ENCODE measurements around the gene NAPA. TPM values are rescaled to one million over a fixed set of nuclear protein-coding genes. Genes with fewer than 3 reads are reported as not detected.
"Not testable (repeated sequence)": the region's sequence is repeated elsewhere in the genome, so short reads cannot be mapped to it uniquely, and the experiment has no call there.

NAPA gene
- total RNA-seq, 1 donor from 2014 or later, result 112 TPM

DNA sequence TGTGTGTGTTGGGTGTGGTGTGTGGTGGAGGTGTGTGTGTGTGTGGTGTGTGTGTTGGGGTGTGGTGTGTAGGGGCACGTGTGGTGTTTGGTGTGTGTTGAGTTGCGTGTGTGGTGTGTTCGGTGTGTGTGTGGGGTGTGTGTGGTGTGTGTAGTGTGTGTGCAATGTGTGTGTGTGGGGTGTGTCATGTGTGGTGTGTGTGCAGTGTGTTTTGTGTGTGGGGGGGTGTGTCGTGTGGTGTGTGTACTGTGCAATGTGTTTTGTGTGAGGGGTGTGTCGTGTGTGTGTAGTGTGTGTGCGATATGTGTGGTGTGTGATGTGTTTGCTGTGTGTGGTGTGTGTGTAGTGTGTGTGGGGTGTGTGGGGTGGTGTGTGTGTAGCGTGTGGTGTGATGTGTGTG is 24.8 kb downstream of the NAPA start:
- no peak for DNase-seq (ENCODE audit: low spot score)
- intact Hi-C loops (cut with DNase I), result no loop called here

DNA sequence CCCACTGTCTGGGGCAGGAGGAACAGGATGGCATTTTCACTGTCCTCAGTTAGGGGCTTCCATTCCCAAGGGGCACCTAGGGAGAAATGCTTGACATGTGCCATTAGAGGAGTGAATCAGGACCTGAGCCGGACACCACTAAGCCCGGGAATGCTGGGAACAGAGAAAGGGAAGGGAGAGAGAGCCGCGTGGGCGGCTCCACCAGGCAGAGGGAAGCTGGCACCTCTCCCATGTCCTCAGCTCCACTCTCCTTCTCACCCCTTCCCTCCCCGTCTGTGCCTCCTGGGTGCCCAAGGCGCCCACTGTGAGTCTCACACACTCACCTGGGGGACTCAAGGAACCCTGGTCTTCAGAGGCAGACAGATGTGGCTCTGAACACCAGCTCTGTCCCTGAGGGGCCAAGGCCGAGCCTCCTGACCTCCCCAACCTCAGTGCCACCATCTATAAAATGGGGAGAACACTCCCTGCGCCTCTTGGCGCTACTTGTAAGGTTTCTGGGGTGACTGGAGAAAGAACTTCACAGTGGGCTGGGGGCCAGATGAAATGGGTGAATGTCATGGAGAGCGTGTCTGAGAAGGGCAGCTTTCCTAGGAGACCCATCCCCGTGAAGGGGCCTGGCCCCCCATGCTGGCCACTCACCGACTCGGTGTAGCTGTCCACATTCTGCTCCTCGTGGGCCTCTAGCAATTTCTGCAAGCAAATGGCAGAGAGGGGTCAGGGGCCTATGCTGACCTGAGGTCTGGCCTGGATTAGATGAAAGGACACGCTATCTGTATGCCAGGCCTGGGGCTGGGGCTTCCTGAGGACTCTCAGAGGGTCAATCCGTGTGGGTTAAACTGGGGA is 25.6 kb downstream of the NAPA start:
- intact Hi-C loops (cut with DNase I), result no loop called here
- DNase-seq (ENCODE audit: low spot score), result no peak

DNA sequence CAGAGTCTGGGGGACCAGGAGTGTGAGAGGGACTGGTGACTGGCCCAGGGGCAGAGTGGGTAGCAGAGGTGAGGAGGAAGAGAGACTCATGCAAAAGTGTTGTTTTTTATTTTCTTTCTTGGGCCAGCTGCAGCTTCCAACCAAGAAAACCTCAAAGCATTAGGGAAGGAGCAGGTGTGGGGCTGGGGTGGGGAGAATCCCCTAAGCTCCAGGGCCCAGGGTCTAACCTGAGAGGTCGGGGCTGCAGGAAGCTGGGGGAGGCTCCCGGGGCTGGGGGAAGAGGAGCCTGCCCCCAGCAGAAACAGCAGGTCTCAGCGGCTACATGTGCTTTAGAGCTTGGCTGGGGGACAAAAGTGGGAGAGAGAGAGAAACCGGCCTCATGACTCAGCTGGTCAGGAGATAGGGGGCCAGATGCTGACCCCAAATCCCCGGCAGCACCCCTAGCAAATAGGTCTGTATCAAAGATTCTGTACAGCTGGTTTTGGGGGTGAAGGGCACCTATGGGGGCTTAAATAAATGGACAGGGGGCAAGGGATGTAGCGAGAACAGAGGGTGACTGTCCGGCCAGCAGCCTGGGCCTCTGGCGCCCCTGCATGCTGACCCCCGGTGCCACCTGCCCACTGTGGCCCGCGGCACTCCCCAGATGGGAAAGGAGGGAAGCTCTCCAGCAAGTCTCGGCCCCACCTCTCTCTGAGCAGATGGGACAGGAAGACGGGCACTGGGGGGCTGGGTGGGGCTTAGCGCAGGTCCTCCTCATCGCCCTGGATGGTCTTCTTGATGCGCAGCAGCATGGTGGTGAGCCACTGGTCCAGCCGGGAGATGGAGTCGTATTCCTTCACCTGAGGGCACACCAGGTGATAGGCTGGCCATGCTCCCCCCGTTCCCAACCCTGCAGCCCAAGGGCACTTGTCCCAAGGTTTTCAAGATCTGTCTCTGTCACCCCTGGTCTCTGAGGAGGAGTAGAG is 27.0 kb downstream of the NAPA start:
- DNase-seq (ENCODE audit: low spot score), result no peak
- intact Hi-C loops (cut with DNase I), result no loop called here

DNA sequence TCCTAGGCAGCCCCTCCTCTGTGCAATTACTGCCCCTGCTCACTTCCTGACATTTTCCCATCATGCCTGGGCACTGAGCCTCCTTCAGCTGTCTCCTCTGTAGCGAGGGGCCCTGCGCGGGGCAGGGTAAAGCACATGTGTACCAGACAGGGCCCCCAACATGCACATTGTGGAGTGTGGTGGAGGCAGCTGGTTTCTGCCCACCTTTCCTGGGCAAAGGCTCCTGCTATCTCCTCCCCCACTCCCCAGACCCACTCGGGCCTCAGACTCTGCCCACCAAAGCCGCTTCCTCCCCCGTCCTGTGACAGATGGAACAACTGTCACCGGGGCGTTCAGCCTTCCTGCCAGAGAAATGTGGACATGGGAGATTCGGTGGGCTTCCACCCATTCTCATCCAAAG is 28.0 kb downstream of the NAPA start:
- no peak for DNase-seq (ENCODE audit: low spot score)

DNA sequence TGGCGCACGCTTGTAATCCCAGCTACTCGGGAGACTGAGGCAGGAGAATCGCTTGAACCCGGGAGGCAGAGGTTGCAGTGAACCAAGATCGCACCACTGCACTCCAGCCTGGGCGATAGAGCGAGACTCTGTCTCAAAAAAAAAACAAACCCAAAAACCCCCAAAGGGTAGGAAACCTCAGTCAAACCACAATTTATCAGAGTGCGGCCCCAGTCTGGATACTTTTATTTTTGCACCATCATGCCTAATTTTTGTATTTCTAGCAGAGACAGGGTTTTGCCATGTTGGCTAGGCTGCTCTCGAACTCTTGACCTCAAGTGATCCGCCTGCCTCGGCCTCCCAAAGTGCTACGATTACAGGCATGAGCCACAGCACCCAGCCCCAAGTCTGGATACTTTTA is 28.6 kb downstream of the NAPA start:
- intact Hi-C loops (cut with DNase I); DNase-seq (ENCODE audit: low spot score): not testable (repeated sequence)

More for the DNA sequence above, 28.0 kb downstream of the NAPA start:
- intact Hi-C loops (cut with DNase I), result no loop called here

DNA sequence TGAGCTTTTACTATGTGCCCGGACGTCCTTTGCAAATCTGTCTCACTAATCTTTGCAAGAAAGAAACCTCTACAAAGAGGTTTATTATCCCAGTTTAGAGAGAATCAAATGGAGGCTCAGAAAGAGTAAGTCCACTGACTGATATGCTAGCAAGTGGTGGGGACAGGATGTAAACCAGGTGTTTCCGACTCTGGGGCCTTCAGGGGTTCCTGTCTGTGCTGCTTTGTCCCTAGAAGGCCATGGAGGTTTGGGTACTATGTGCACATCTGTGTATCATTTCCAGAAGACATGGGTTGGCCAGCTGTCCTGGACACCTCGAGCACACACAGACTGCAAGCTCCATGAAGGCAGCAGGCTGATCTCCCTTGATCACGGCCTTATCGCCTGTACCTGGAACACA is 29.7 kb downstream of the NAPA start:
- no peak for DNase-seq (ENCODE audit: low spot score)

DNA sequence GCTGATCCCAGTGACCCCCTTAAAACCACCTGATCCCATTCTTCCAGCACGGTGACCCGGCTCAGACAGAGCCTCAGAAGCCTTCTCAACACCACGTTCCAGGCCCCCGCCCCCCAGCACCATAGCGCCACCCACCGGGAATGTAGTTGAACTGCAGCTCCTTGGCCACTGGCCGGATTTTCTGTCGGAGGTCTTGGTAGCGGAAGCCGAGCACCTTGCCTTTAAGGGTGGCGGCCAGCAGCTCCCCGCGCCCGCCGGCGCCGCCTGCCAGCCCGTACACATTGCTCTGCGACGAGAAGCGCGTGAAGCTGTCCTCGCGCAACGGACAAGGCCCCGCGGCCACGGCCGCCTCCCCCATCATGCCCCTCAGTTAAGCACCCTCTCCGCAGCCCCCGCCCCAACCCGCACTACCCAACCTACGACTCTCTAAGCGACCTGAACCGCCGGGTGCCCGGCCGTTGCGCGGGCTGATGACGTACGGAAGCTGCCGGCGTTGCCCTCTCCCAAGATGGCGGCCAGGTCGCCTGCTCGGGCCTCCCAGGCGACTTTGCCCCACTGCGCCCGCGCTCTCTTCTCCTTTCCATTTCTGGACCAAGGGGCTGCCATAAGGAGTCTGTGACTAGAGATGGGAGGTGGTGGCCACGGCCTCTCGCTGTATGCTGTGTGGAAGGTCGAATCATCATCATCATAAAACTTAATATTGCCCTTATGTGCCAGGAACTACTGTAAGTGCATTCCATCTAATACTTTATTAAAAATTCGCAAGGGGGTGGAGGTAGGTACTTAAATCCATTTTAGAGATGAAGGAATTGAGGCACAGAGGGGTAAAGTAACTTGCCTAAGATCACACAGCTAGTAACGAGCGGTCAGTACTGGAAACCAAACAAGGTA is 30.8 kb downstream of the NAPA start, which contains the start of gene KPTN:
TSS of gene KPTN (minus strand) at position 420 of the 891 bp plus-strand sequence. CDS start at position 361, 59 bp downstream.
- intact Hi-C loops (cut with DNase I), result loop anchor here (2.0 kb wide), 1 partner anchor 31 kb away; the partner anchor contains the start of gene NAPA
- DNase-seq (ENCODE audit: low spot score), result peak; percentile 95

More for the DNA sequence above, 29.7 kb downstream of the NAPA start:
- intact Hi-C loops (cut with DNase I), result loop anchor here (2.0 kb wide), 1 partner anchor 30 kb away; the partner anchor contains the start of gene NAPA

DNA sequence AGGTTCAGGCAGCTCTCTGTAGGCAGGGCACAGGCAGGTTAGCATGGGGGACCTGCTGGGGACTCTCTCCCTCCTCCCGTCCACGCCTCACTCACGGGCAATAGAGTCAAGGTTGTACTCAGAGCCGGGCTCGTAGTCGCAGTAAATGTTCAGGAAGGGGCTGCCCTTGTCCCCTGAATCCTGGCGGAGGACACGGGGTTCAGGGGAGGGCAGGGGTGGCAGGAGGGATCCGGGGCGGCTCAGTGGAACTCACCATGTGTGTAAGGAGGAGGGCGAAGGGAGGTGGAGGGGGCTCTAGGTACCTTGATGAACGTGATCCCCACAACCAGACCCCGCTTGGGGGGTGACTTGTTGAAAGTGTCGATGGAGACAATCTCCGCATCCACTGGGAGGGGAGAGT is 31.7 kb downstream of the NAPA start:
- no peak for DNase-seq (ENCODE audit: low spot score)
- intact Hi-C loops (cut with DNase I), result no loop called here

DNA sequence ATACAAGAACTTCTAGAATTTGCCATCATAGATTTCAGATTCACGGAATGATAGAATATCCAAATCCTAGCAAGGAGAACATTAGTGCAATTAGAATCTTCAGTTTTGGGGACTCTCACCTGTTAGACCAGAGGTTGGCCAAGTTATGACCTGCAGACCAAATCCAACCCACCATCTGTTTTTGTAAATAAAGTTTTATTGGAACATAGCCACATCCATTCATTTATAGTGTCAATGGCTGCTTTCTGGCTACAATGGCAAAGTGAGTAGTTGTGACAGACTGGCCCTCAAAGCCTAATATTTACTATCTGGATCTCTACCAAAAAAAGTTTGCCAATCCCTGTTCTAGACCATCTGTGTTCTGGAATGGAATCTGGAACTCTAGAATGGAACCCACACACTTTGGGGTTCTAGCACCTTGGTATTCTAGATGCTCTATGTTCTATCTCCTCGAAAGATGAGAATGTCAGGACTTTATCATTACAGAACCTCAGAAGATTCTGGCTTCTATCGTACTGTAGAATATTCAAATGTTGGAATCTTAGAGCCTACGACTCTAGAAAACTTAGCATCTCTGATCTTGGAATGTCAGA is 33.3 kb downstream of the NAPA start:
- intact Hi-C loops (cut with DNase I), result no loop called here
- DNase-seq (ENCODE audit: low spot score), result no peak

DNA sequence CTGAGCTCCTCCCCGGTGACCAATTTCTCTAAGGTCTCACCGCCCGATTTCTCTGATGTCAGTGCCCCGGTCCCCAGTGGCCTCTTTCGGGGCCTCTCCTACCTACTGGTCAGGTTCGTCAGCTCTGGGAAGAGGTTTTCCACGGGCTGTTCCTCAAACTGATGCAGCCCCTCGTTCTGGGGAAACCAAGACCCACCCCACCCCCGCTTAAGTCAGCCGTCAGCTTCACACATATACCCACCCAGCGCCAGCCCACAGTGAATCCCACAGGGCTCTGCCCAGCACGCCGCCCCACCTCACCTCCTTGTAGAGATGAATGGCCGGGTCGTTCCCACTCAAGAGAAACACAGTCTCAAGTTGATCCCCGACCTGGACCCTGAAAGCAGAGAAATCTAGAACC is 34.2 kb downstream of the NAPA start:
- no peak for DNase-seq (ENCODE audit: low spot score)
- intact Hi-C loops (cut with DNase I), result no loop called here

DNA sequence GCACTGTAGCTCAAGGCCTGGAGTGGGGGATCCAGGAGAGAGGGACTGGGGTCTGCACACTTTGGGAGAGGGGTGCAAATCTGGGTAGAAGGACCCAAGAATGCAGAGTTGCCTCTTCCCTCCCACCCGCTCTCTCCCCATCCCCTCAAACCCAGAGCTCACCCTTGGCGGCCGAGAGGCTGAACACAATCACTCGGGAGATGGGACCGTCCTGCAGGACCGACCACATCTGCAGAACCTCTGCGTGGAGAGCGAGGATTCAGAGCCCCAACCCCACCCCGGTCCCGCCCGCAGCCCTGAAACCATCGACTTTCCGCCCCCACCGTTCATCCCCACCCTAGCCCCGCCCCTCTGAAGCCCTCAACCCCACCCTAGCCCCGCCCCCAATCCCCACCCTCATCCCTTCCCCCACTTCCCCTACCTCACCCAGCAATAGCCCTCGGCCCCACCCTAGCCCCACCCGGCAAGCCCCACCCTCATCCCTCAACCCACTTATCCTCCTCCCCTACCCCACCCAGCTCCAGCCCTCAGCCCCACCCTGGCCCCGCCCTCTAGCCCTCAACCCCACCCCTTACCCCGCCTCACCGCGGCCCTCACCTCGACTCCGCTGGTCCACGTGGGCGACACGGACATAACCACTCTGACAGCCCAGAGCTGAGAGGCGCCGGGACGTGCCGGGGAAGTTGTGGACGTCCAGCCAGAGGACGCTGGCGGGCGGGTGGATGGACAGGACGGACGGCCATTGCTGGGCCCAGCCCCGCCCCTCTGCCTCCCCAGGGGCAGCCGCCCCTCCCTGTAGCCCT is 35.0 kb downstream of the NAPA start:
- intact Hi-C loops (cut with DNase I), result no loop called here
- no peak for DNase-seq (ENCODE audit: low spot score)

DNA sequence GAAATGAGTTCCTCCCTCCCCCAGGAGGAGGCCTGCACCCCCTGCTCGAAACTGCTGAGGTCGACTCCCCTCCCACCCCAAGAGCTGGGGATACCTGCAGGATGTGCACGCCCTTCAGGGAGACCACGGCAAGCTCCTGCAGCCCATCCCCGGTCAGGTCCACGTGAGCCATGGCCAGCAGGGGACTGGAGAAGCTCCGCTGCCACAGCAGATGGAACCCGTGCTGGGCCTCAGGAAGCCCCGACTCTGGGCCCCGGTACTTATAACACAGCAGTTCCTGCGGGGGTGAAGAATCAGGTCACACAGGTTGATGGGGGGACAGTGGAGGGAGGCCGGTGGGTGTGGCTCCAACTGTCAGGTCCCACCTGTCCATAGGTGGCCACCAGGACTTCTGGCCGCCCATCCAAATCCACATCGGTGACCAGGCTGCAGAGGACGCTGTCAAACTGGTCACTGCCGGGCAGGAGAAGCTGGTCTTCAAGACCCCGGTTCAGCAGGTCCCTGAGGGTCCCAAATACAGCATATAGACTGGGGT is 38.4 kb downstream of the NAPA start:
- intact Hi-C loops (cut with DNase I), result no loop called here
- no peak for DNase-seq (ENCODE audit: low spot score)

DNA sequence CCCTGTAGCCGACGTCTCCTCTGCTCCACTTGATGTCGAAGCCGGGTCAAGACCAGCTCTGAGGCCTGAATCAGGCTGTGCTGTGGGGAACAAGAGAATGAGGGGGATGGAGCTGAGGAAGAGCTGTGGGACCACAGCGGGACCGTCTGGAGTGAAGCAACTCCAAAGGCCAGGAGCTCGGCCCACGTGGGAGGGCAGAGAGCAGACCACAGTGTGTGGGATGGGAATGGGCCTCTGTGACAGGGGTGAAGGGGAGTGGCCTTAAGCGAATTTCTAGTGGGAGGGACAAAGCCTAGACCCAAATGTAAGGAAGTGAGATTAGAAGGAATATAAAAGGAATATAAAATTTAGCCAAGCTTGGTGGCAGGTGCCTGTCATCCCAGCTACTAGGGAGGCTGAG is 39.4 kb downstream of the NAPA start:
- no peak for DNase-seq (ENCODE audit: low spot score)
- intact Hi-C loops (cut with DNase I), result no loop called here

DNA sequence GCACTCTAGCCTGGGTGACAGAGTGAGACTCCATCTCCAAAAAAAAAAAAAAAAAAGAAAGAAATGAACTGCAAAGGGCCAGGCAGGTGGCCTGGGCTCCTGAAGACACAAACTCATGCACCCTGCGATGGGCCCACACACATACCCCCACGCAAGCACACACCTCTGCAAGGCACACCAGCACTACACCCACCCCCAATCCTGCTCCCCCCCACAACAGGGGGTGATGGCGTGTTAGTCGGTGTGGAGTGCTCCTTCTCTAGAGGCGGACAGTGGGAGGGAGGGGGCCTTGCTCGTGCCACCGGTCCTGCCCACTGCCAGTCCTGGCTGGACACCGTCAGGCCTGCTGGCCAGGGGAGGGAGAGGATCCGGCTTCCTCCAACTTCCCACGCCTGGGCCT is 41.5 kb downstream of the NAPA start:
- intact Hi-C loops (cut with DNase I), result no loop called here
- no peak for DNase-seq (ENCODE audit: low spot score)

DNA sequence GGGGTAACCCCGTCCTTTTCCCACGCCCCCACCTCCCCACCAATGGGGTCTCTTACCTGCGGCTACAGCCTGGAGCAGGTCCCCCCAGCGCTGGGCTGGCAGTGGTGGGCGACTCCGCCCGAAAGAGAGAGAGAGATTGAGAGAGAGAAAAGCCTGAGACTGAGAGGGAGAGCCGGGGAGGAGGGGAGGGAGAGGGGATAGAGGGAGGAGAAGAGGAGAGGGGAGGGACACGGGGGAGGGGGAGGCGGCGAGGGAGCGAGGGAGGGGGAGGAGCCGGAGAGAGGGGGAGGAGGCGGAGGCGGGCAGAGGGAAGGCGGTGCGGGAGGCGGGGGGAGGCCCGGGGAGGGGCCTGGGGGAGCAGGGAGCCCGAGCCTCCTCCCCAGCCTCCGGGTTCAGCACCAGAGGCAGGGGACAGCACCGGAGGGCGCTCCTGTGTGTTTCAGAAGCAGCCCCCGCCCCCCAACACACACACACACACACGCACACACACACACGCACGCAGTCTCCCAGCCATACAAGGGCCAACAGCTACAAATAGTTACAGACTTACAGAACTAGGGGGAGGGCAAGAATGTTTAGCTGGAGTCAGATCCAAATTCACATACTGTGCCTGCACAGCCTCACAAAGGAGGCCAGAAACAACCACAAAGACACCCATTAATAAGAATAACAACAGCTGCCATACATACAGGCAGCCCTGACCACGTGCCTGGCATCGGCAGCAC is 43.0 kb downstream of the NAPA start, which contains the start of gene SLC8A2:
TSS of gene SLC8A2 (minus strand) at position 161 of the 725 bp plus-strand sequence. CDS start 5,490 bp downstream, outside the sequence.
- no peak for DNase-seq (ENCODE audit: low spot score)

DNA sequence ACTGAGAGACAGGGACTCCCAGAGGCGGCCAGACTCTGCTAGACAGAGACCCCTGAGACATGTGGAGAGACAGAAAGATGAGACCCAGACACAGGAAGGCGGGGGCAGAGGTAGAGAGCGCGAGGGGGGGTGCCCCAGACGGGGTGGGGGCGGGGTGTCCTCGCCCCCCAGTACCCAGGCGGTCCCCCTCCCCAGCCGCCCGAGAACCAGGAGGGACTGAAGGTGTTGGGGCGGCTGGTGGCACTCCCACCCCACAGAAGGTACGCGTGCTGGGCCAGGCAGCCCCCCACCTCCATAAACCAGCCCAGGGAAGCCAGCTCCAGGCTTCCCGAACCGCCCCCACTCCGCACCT is 43.5 kb downstream of the NAPA start:
- DNase-seq (ENCODE audit: low spot score), result no peak
- intact Hi-C loops (cut with DNase I), result no loop called here

More for the DNA sequence above, 43.0 kb downstream of the NAPA start, which contains the start of gene SLC8A2:
- intact Hi-C loops (cut with DNase I), result no loop called here

Data from cardiac septum (tissue), 1 donor.